K562 treated with DMSO at 1 percent for 24 hours (cell line): ENCODE results near the gene MTERF4. TPM values are rescaled to one million over a fixed set of nuclear protein-coding genes. Genes with fewer than 3 reads are reported as not detected.

Experiments used
- total RNA-seq: library from RNA; unstranded; fragments of 300-600 nt; gene quantifications from 2 replicates; pipeline ENCODE4 v1.2.3, GENCODE V29; 2022; ENCODE audit warnings: low read depth; ENCODE audit not compliant: insufficient read depth

The MTERF4 gene, protein sequence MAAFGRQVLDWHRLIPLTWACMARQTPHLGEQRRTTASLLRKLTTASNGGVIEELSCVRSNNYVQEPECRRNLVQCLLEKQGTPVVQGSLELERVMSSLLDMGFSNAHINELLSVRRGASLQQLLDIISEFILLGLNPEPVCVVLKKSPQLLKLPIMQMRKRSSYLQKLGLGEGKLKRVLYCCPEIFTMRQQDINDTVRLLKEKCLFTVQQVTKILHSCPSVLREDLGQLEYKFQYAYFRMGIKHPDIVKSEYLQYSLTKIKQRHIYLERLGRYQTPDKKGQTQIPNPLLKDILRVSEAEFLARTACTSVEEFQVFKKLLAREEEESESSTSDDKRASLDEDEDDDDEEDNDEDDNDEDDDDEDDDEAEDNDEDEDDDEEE
- total RNA-seq = 11.0 and 16.7 TPM in 2 replicates

DNA sequence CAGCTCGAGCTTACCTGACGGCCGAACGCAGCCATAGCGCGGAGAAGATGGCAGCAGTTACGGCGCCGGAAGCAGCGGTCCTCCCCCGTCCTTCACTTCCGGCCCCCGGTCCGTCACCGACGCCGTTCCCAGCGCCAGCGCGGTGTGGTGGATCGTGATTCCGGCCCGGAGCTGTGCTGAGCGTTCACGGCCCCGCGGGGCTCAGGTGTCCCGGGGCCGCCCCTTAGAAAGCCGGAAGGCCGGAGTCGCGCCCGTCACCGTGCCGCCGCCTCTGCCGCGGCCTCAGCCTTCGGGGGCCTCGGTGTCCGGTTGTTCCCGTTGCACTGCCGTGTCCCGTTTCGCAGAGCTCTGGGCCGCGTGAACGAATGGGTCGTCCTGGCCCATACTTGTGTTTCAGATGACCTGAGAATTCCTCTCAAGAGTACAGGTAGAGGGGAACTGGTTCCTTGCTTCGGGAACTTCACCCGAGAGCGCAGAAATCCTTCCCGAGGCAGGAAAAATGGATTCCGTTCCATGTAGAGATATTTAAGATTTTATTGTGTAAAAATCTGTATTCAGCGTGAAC lies at the start of gene MTERF4:
TSS of gene MTERF4 (minus strand) at position 49 of the 565 bp plus-strand sequence. CDS start at position 35, 14 bp downstream.

DNA sequence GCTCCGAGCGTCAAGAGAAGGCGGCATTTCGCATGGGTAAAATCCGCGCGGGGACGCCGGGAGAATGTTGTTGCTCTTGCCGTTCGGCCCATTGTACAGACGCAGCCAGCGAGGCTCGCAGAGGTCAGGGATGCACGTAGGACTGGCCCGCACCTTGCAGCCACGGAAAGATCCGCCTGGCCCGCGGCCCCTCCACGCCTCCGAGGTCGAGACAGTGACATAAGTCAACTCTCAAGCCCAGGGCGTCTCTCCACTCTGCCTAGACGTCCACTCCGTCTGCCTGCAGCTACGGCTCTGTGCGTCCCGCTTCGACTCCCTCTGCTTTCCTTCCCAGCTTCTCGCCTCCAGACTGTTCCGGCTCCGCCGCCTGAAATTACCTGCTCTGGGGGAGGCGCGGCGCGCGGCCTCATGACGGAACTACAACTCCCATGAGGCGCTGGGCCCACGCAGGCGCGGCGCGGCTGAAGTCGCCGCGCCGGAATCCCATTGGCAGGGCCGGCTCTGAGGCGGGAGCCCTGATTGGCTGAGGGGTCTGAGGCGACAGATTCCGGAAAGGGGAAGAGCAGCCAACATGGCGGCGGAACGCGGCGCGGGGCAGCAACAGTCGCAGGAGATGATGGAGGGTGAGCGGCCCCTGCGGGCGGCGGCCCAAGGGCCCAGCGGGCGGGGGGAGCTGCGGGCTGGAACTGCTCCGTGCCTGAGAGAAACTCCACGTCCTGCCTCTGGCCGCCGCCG lies 48.0 kb upstream of the MTERF4 start, which contains the start of gene PPP1R7:
TSS of gene PPP1R7 (plus strand) at position 543 of the 735 bp plus-strand sequence. CDS start at position 572, 29 bp downstream.

DNA sequence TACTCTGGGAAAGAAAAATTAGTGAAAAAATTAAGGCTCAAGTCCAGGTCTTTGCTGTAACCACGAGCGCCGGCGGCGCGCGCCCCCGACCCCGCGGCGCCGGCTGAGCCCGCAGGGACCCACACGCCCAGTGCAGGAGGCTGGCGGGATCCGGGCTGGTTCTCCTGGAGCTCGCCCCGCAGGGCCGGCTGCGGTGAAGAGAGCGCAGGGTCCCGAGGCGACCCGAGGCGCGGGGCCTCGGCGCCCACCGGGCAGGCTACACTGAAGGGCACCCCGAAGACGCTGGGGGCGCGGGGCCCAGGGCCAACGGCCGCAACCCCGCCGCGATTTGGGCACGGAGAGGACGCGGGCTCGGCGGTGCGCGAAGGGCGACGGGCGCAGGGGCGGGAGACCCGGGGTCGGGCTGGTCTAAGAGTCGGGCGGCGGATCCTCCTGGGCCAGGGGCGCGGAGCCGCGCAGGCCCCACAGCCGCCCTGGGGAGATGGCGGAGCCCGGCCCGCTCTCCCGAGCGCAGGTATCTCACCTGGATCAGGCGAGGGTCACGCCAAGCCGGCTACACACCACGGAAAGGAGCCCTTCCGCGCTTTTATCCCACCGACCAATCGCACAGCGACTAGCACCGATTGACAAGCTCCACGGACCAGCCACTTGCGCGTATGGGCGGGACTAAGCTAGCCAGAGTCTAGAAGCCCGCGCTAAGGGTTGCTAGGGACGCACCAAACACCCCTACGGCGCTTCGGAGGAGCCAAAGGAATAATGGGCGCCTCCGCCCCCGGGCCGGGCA lies 47.0 kb upstream of the MTERF4 start, which contains the start of gene PASK:
TSS of gene PASK (minus strand) at position 582 of the 784 bp plus-strand sequence. CDS start 6,440 bp downstream, outside the sequence.

Other genes with a start within 250 kb of the MTERF4 start
- gene AGXT, start 233.5 kb downstream of the MTERF4 start, total RNA-seq = not detected in 2 replicates
- gene MAB21L4, start 206.1 kb downstream of the MTERF4 start, total RNA-seq = not detected in 2 replicates
- not detected in 2 replicates for gene CROCC2, start 196.0 kb downstream of the MTERF4 start, total RNA-seq
- gene SNED1, start 103.7 kb downstream of the MTERF4 start, total RNA-seq = 0.05 TPM in 1 of 2 replicates, not detected in the other
- 6.4 and 9.4 TPM in 2 replicates for gene PASK, start 47.2 kb upstream of the MTERF4 start, total RNA-seq
- gene PPP1R7, start 48.2 kb upstream of the MTERF4 start, total RNA-seq = 39.3 and 41.5 TPM in 2 replicates
- gene ANO7, start 86.4 kb upstream of the MTERF4 start, total RNA-seq = 1.1 and 1.4 TPM in 2 replicates
- gene HDLBP, start 213.4 kb upstream of the MTERF4 start, total RNA-seq = 104 and 137 TPM in 2 replicates
- gene SEPTIN2, start 213.6 kb upstream of the MTERF4 start, total RNA-seq = 70.5 and 84.3 TPM in 2 replicates